Measurements from ENCODE around the gene SDHAF3. TPM values are rescaled to one million over a fixed set of nuclear protein-coding genes. Genes with fewer than 3 reads are reported as not detected.

Gene SDHAF3
- total and polyA plus RNA-seq, 10 of the 15 experiments (the other 5 are each of a cell fraction or from before 2014, with no cell fraction given), result 24.3 to 124 (median 63.5) TPM

DNA sequence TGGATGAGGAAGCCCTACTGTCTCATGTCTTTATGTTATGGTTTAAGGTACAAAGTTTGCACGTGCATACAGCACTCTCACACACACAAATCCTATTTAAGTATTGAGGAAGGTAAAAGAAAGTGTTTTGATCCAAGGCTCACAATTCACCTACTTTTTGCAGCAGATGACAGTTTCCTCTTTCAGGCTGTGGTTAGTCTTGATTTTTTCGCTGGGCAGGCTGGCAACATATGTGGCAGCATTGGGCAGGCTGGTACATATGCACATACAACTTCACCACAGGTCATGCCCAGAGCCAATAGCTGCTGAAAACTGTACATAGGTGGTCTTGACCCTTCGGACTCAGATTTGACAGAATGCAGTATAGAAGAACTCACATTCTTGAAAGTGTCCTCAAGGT, 29.1 kb upstream of the SDHAF3 start:
- Histone ChIP-seq H4K20me1 (ENCODE audit: control insufficient read depth, insufficient read depth) (no peaks in the 10 kb centered on the region), H3K9me3 (replicated peaks; ENCODE audit: control insufficient read depth, insufficient read depth, low read length) (no peaks in the 10 kb centered on the region), H2AFZ (ENCODE audit: control insufficient read depth, low read depth, low read length) (no peak overlapping the region), H3K79me2 (ENCODE audit: control insufficient read depth, insufficient read depth, low read length) (no peaks in the 10 kb centered on the region), H3K4me1 (ENCODE audit: control insufficient read depth, insufficient read depth, low read length) (no peaks in the 10 kb centered on the region), H3K36me3 (ENCODE audit: control insufficient read depth in 2 of 2, insufficient read depth in 2 of 2, low read length in 1 of 2) (no peaks in the 10 kb centered on the region), H3K27me3 (replicated peaks in 1 of 2; ENCODE audit: control insufficient read depth in 2 of 2, insufficient read depth in 2 of 2, low read length in 1 of 2) (peaks cover 0 to 3% of the 10 kb centered on the region in 2 experiments; a peak in 1 of 4 replicates), H3K4me2 (ENCODE audit: control insufficient read depth, insufficient read depth) (no peak overlapping the region), H3K9ac (ENCODE audit: control insufficient read depth, insufficient read depth, low read length) (no peak overlapping the region), H3K4me3 (no peak overlapping the region), H3K27ac (ENCODE audit: control insufficient read depth, insufficient read depth) (no peak overlapping the region)
- intact Hi-C loops (cut with micrococcal nuclease; ENCODE audit: unreplicated experiment), result no loop called here
- ATAC-seq (no peak), DNase-seq (ENCODE audit: low read depth, low spot score) (no peak), FAIRE-seq (no peak)
- in situ Hi-C loops (cut with MboI), result no loop called here
- POLR2A ChIA-PET, result no interaction called here
- CTCF ChIA-PET, result interaction anchor here (0.5 to 1.4 kb wide), 3 partner anchors 9 to 24 kb away, joined by 3 to 4 read pairs (median 3); no protein-coding TSS in a partner anchor
- no TSS peak for BruUV-seq (replicated peaks)
- 0% methylated on average over 3 of the region's 3 CpGs for WGBS (ENCODE audit: insufficient coverage, insufficient replicate concordance, low lambda C conversion rate, missing lambda C conversion rate)
- TF ChIP-seq TCF3 (IDR thresholded peaks at IDR 0.05; ENCODE audit: borderline replicate concordance, insufficient read depth, low read depth, low read length), result no peak
- no peak for TF ChIP-seq ZSCAN29 (IDR thresholded peaks at IDR 0.05)
- TF ChIP-seq, protein P1, sequence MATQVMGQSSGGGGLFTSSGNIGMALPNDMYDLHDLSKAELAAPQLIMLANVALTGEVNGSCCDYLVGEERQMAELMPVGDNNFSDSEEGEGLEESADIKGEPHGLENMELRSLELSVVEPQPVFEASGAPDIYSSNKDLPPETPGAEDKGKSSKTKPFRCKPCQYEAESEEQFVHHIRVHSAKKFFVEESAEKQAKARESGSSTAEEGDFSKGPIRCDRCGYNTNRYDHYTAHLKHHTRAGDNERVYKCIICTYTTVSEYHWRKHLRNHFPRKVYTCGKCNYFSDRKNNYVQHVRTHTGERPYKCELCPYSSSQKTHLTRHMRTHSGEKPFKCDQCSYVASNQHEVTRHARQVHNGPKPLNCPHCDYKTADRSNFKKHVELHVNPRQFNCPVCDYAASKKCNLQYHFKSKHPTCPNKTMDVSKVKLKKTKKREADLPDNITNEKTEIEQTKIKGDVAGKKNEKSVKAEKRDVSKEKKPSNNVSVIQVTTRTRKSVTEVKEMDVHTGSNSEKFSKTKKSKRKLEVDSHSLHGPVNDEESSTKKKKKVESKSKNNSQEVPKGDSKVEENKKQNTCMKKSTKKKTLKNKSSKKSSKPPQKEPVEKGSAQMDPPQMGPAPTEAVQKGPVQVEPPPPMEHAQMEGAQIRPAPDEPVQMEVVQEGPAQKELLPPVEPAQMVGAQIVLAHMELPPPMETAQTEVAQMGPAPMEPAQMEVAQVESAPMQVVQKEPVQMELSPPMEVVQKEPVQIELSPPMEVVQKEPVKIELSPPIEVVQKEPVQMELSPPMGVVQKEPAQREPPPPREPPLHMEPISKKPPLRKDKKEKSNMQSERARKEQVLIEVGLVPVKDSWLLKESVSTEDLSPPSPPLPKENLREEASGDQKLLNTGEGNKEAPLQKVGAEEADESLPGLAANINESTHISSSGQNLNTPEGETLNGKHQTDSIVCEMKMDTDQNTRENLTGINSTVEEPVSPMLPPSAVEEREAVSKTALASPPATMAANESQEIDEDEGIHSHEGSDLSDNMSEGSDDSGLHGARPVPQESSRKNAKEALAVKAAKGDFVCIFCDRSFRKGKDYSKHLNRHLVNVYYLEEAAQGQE (IDR thresholded peaks at IDR 0.05; ENCODE audit: low read depth, low read length), result no peak
- RAD21 ChIA-PET (ENCODE audit: unreplicated experiment), result interaction anchor here (0.7 kb wide), 1 partner anchor 61 kb away, joined by 3 read pairs; no protein-coding TSS in a partner anchor
- SMC1A ChIA-PET (ENCODE audit: uncharacterized antibody, unreplicated experiment), result no interaction called here

- Histone ChIP-seq H3K9me3 (replicated peaks; ENCODE audit: control insufficient read depth, insufficient read depth, low read length) (no peaks in the 10 kb centered on the region), H3K9ac (ENCODE audit: control insufficient read depth, insufficient read depth, low read length) (no peak overlapping the region), H3K4me2 (ENCODE audit: control insufficient read depth, insufficient read depth) (no peak overlapping the region), H3K27me3 (replicated peaks in 1 of 2; ENCODE audit: control insufficient read depth in 2 of 2, insufficient read depth in 2 of 2, low read length in 1 of 2) (peaks cover 0 to 3% of the 10 kb centered on the region in 2 experiments; a peak in 1 of 4 replicates), H3K36me3 (ENCODE audit: control insufficient read depth in 2 of 2, insufficient read depth in 2 of 2, low read length in 1 of 2) (no peaks in the 10 kb centered on the region), H4K20me1 (ENCODE audit: control insufficient read depth, insufficient read depth) (no peaks in the 10 kb centered on the region), H3K27ac (ENCODE audit: control insufficient read depth, insufficient read depth) (no peak overlapping the region), H3K79me2 (ENCODE audit: control insufficient read depth, insufficient read depth, low read length) (no peaks in the 10 kb centered on the region), H3K4me1 (ENCODE audit: control insufficient read depth, insufficient read depth, low read length) (no peaks in the 10 kb centered on the region), H3K4me3 (no peak overlapping the region), H2AFZ (ENCODE audit: control insufficient read depth, low read depth, low read length) (no peak overlapping the region)
- ATAC-seq (no peak), FAIRE-seq (no peak), DNase-seq (ENCODE audit: low read depth, low spot score) (no peak)
- SMC1A ChIA-PET (ENCODE audit: uncharacterized antibody, unreplicated experiment), result no interaction called here
- intact Hi-C loops (cut with micrococcal nuclease; ENCODE audit: unreplicated experiment) (no loop called here), in situ Hi-C loops (cut with MboI) (no loop called here)
- RAD21 ChIA-PET (ENCODE audit: unreplicated experiment), result no interaction called here
- BruUV-seq (replicated peaks), result no TSS peak
- 59% methylated on average over 6 of the region's 6 CpGs for WGBS (ENCODE audit: insufficient coverage, insufficient replicate concordance, low lambda C conversion rate, missing lambda C conversion rate)
- POLR2A ChIA-PET, result no interaction called here
- CTCF ChIA-PET, result no interaction called here
- TF ChIP-seq TCF7 (IDR thresholded peaks at IDR 0.05; ENCODE audit: borderline replicate concordance) (no peak), BRCA1 (IDR thresholded peaks at IDR 0.05; ENCODE audit: low read depth, low read length) (no peak), MTA2 (IDR thresholded peaks at IDR 0.05; ENCODE audit: low read depth) (no peak), ZNF217 (IDR thresholded peaks at IDR 0.05) (no peak), PML (IDR thresholded peaks at IDR 0.05; ENCODE audit: low read length) (no peak), CHD4 (IDR thresholded peaks at IDR 0.05) (no peak), RBBP5 (conservative IDR thresholded peaks at IDR 0.05) (no peak)
- TF ChIP-seq, protein P2, sequence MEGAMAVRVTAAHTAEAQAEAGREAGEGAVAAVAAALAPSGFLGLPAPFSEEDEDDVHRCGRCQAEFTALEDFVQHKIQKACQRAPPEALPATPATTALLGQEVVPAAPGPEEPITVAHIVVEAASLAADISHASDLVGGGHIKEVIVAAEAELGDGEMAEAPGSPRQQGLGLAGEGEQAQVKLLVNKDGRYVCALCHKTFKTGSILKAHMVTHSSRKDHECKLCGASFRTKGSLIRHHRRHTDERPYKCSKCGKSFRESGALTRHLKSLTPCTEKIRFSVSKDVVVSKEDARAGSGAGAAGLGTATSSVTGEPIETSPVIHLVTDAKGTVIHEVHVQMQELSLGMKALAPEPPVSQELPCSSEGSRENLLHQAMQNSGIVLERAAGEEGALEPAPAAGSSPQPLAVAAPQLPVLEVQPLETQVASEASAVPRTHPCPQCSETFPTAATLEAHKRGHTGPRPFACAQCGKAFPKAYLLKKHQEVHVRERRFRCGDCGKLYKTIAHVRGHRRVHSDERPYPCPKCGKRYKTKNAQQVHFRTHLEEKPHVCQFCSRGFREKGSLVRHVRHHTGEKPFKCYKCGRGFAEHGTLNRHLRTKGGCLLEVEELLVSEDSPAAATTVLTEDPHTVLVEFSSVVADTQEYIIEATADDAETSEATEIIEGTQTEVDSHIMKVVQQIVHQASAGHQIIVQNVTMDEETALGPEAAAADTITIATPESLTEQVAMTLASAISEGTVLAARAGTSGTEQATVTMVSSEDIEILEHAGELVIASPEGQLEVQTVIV (IDR thresholded peaks at IDR 0.05; ENCODE audit: borderline replicate concordance, partially characterized antibody), result no peak
- TF ChIP-seq, protein P3, sequence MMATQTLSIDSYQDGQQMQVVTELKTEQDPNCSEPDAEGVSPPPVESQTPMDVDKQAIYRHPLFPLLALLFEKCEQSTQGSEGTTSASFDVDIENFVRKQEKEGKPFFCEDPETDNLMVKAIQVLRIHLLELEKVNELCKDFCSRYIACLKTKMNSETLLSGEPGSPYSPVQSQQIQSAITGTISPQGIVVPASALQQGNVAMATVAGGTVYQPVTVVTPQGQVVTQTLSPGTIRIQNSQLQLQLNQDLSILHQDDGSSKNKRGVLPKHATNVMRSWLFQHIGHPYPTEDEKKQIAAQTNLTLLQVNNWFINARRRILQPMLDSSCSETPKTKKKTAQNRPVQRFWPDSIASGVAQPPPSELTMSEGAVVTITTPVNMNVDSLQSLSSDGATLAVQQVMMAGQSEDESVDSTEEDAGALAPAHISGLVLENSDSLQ (IDR thresholded peaks at IDR 0.05), result no peak
Measured at GRCh38 chr7:97089771-97090170, 27.7 kb upstream of the SDHAF3 start.

Data from GM12878 (cell line).